ENCODE data around the gene DHRSX.
"Not testable (repeated sequence)": the region's sequence is repeated elsewhere in the genome, so short reads cannot be mapped to it uniquely, and the experiment has no call there.

The DHRSX gene

DNA sequence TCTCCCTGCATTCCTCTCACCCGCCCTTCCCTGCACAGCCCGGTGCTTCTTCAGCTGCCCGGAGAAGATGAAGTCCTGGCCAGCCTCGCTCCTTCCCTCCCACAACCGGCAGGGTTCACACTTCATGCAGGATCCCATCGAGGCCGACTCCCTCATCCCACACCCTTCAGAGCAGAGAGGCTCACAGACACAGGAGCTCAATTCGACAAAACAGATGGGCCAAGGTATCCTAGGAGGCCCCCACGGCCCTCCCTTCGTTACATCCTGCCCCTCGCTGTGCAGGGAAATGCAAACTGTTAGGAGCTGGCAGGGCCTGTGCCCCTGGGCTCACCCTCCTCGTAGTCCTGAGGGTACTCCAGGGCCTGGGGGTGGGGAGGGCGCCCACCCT is 238.1 kb downstream of the DHRSX start:
- no peak for DNase-seq (ENCODE audit: low spot score)

- DNase-seq (ENCODE audit: low spot score) = no peak
These were observed 238.7 kb downstream of the DHRSX start for GRCh38 chrX:2261831-2262667.

DNA sequence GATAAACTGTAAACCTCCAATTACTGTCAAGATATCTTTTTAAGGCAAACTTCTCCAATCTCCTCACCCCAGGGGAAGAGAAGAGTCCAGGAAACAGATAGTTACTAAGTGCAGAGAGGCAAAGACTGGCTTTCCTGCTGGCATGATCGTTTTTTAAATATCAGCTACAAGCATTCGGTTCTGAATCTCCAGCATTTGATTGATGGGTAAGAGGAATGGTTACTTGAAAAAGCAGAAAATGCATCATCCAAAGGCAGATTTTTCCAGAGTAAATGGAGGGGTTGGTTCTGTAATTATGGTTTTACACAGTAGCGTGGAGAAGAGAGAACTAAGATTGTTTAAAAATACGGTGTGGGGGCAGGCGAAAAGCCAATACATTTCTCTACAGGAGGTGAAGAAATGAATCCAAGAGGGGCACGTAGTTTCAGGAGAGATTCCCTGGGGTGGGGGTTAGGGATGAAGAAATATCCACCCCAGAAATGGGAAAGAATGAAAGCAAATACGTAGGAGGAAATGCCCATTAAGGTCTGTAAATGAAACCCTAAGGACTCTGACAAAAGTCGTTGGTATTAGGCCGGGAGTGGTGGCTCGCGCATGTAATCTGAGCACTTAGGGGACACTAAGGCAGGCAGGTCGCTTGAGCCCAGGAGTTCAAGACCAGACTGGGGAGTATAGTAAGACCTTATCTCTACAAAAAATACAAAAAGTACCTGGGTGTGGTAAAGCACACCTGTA is 248.3 kb downstream of the DHRSX start:
- no peak for DNase-seq (ENCODE audit: low spot score)

- no peak for DNase-seq (ENCODE audit: low spot score)
These were observed 249.6 kb downstream of the DHRSX start for GRCh38 chrX:2251211-2251610.

DNA sequence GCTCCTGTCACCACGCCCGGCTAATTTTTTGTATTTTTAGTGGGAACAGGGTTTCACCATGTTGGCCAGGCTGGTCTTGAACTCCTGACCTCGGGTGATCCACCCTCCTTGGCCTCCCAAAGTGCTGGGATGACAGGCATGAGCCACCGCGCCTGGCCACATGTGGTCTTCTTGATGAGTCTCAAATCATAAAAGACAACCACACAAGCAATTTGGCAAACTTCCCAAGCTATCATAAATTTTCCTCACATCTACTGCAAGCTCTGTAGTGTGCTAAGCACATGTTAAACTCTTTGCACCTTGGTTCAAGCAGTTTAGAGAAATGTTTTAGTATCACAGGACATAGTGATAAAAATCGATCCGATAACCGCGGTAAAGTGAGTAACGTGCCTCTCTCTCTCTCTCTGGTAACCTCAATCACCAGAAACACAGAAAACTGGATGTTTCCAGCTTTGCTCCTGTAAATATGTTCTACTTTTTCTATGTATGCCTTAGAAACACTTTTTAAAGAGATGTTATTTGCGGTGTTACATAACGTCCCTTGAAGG is 256.8 kb downstream of the DHRSX start:
- no peak for DNase-seq (ENCODE audit: low spot score)

GRCh38 chrX:2242980-2243379 is 257.8 kb downstream of the DHRSX start:
- DNase-seq (ENCODE audit: low spot score) = no peak

- no peak for DNase-seq (ENCODE audit: low spot score)
These were observed 258.4 kb downstream of the DHRSX start for GRCh38 chrX:2242326-2242725.

GRCh38 chrX:2241496-2241895 is 259.3 kb downstream of the DHRSX start:
- not testable (repeated sequence) for DNase-seq (ENCODE audit: low spot score)

GRCh38 chrX:2240761-2241160 is 260.0 kb downstream of the DHRSX start:
- not testable (repeated sequence) for DNase-seq (ENCODE audit: low spot score)

GRCh38 chrX:2237976-2238375 is 262.8 kb downstream of the DHRSX start:
- DNase-seq (ENCODE audit: low spot score) = no peak

GRCh38 chrX:2231570-2232192 is 269.1 kb downstream of the DHRSX start:
- no peak for DNase-seq (ENCODE audit: low spot score)

DNA sequence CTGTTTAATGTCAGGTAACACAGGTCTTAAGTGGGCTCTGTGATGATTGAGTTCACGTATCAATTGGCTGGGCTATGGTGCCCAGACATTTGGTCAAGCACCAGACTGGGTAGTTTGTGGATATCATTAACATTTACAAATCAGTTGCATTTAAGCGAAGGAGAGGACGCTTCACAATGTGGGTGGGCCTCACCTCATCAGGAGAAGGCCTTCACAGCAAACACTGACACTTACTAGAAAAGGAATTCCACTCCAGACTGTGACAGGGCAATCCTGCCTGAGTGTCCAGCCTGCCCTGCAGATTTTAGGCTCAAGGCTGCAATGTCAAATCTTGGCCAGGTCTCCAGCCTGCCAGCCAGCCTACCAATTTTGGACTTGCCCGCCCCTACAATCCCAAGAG is 270.3 kb downstream of the DHRSX start:
- DNase-seq (ENCODE audit: low spot score) = no peak

DNA sequence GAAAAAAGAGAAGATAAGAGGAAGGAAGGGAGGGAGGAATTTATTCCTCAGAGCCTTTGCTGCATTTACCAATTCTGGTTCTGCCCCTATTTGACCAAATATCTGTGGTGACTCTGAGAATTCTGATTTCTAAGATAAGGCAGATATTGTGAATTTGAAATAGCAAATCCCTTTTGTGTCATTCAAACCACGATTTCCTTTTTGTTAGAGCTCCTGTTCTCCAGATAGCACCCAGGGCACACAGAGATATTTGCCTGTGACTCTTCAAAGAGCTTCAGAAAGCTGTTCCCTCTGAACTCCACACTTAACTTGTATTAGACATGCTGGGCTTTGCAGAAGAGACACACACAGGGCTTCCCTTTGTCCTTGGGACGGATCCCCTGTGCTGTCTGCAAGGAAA is 272.2 kb downstream of the DHRSX start:
- DNase-seq (ENCODE audit: low spot score) = no peak

GRCh38 chrX:2226906-2227656 is 273.7 kb downstream of the DHRSX start:
- DNase-seq (ENCODE audit: low spot score) = no peak

DNA sequence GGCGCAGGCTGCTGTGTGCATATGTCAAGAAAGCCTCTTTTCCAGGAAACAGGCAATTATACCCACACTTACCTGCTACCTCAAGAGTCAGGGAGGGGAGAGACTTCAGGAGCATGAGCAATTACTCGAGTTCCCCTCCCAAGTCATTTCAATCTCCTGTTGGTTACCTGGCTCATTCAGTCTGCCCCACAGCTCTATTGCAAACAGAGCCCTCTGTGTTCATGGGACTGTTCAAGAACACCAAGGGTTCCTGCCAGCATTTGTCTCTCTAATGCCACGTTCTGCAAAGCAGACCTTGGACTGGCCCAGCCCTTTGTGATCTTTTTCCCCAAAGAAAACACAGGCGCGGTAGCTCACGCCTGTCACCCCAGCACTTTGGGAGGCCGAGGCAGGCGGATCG is 274.6 kb downstream of the DHRSX start:
- DNase-seq (ENCODE audit: low spot score) = no peak

DNA sequence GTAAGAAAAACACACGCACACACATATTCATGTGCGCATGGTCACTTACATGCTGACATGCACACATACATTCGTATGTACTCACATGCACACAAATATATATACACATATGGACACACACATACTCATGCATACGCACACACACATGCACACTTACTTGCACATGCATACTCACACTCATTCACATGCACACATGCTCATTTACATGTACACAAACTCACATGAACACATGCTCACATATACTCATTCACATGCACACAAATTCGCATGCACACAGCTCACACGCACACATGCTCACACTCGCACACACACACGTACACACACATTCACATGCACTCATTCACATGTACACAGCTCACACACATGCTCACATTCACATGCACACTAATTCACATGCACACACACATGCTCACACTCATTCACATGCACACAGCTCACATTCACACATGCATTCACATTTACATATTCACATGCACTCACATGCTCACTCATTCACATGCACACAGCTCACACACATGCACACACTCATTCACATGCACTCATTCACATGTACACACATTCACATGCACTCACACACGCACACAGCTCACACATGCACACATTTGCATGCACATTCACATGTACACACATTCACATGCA is 276.1 kb downstream of the DHRSX start:
- DNase-seq (ENCODE audit: low spot score) = no peak

DNA sequence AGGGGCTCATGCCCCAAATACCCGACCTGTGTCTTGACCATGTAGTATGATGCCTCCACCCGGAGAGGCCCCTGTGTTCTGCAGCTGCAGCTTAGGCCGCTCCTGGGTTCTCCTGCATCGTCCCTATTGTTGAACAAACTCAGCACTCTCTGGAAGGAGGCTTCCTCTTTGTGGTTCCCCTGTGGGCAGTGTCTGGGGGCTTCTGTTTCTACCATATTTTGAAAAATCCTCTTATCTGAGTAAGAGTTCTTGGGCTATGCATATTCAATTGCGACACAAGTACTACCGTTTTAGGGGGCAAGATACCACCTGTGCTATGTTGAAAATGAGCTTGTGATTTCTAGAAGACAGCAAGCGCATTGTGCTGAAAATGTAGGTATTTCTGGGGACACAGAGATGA is 276.6 kb downstream of the DHRSX start:
- DNase-seq (ENCODE audit: low spot score) = no peak

DNA sequence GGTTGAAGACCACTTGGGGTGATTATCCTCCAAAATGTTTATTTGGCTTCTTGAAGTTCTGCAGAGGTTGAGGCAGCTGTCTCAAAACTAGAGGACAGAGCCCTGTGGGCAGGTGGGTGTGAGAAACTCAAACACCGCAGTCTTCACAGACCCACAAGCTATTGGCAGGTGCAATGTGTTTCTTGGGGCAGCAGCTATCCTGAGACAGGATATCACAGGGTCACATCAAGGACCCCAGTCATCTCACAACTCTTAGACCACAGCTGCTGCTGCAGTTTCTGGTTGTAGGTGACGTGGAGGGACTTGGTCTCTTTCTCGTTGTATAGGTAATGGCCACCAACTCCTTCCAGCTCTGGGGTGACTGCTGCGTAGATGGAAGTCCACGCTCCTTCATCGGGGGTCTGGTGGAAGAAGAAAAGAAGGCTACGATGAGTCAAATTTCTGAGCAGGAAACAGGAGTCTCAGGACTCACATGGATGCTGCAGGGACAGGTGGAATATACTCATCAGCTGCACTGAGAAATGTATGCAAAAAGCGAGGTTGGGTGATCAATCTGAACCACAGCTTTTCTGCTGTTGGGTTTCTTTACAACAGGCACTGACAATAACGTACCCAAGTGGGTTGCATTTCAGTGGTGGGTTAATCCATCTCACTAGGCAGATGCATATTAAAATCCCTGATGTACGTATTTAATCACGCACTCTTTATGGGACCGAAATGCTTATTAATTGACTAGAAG is 279.8 kb downstream of the DHRSX start:
- no peak for DNase-seq (ENCODE audit: low spot score)

DNA sequence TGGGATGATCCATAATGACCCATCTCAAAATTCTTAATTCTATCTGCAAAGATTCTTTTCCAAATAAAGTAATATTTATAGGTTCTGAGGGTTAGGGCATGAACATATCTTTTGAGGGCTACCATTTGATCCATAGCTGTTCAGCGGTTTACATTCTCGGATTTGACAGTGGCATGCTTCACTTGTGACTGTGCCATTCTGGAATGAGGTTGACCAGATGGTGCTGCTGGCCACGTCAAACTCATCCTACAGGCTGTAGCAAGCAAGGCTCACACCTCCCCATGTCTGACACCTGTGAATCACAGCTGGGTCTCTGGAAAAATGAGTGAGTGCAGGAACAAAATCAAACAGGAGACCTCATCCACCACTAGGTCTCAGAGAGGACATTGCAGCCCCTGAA is 280.5 kb downstream of the DHRSX start:
- DNase-seq (ENCODE audit: low spot score) = no peak

- not testable (repeated sequence) for DNase-seq (ENCODE audit: low spot score)
These were observed 286.5 kb downstream of the DHRSX start for GRCh38 chrX:2214138-2214823.

Data from germinal center (tissue), 1 donor.